Mesendoderm (in vitro differentiated cells): ENCODE results near the gene SRSF7.
A peak's percentile ranks its signal among the peaks of the same experiment; 100 is the strongest.
"Not testable (repeated sequence)": the region's sequence is repeated elsewhere in the genome, so short reads cannot be mapped to it uniquely, and the experiment has no call there.

Source experiments
- DNase-seq: peaks from one replicate; pipeline ENCODE4 v3.0.0; 2013
- H2AK5ac ChIP-seq: 2 replicates; pipeline ENCODE4 v1.6.1; 2013; ENCODE audit warnings: low read length, inconsistent platforms
- H2BK120ac ChIP-seq: 2 replicates; pipeline ENCODE4 v1.6.1; 2013; ENCODE audit warnings: low read depth, mild to moderate bottlenecking, low read length, moderate library complexity, mixed read lengths
- H2BK15ac ChIP-seq: replicated peaks from 2 replicates; pipeline ENCODE4 v1.6.1; 2013; ENCODE audit warnings: low read depth, mild to moderate bottlenecking, moderate library complexity
- H2BK5ac ChIP-seq: 2 replicates; pipeline ENCODE4 v1.6.1; 2013; ENCODE audit warnings: low read length, inconsistent platforms
- H3K18ac ChIP-seq: 2 replicates; pipeline ENCODE4 v1.6.1; 2013; ENCODE audit warnings: mild to moderate bottlenecking, low read length, mixed read lengths
- H3K23ac ChIP-seq: one replicate; pipeline ENCODE4 v1.6.1; 2013; ENCODE audit warnings: low read length
- H3K27ac ChIP-seq: 2 replicates; pipeline ENCODE4 v1.5.1; 2013; ENCODE audit warnings: low read depth, mild to moderate bottlenecking, inconsistent platforms, low read length, moderate library complexity
- H3K27me3 ChIP-seq: 2 replicates; pipeline ENCODE4 v1.6.1; 2013; ENCODE audit warnings: low read length, control low read depth, mild to moderate bottlenecking, inconsistent platforms; ENCODE audit not compliant: insufficient read depth, poor library complexity
- H3K36me3 ChIP-seq: 2 replicates; pipeline ENCODE4 v1.6.1; 2013; ENCODE audit warnings: low read length, inconsistent platforms; ENCODE audit not compliant: control insufficient read depth, insufficient read depth
- H3K4ac ChIP-seq: one replicate; pipeline ENCODE4 v1.6.1; 2013; ENCODE audit warnings: low read depth, mild to moderate bottlenecking, low read length, moderate library complexity
- H3K4me1 ChIP-seq: 2 replicates; pipeline ENCODE4 v1.6.1; 2013; ENCODE audit warnings: low read depth, low read length, inconsistent platforms; ENCODE audit not compliant: control insufficient read depth
- H3K4me2 ChIP-seq: 2 replicates; pipeline ENCODE4 v1.6.1; 2013; ENCODE audit warnings: low read length
- H3K4me3 ChIP-seq: 2 replicates; pipeline ENCODE4 v1.5.1; 2013; ENCODE audit warnings: mild to moderate bottlenecking, low read length
- H3K56ac ChIP-seq: one replicate; pipeline ENCODE4 v1.6.1; 2013; ENCODE audit warnings: low read length
- H3K79me1 ChIP-seq: 2 replicates; pipeline ENCODE4 v1.6.1; 2013; ENCODE audit warnings: low read length, inconsistent platforms
- H3K79me2 ChIP-seq: 2 replicates; pipeline ENCODE4 v1.6.1; 2013; ENCODE audit warnings: mild to moderate bottlenecking, low read length; ENCODE audit not compliant: control insufficient read depth, insufficient read depth
- H3K9ac ChIP-seq: 2 replicates; pipeline ENCODE4 v1.6.1; 2013; ENCODE audit warnings: low read length, inconsistent platforms
- H4K5ac ChIP-seq: one replicate; pipeline ENCODE4 v1.6.1; 2013; ENCODE audit warnings: low read length
- H4K8ac ChIP-seq: one replicate; pipeline ENCODE4 v1.6.1; 2013; ENCODE audit warnings: low read depth, mild to moderate bottlenecking, control low read depth, low read length, moderate library complexity
- WGBS: extraction: QIAGEN DNeasy Blood & Tissue Kit; methylation state at CpG from one replicate; pipeline ENCODE4 v1.1.7; 2013; ENCODE audit warnings: low lambda C conversion rate, missing lambda C conversion rate; ENCODE audit not compliant: insufficient coverage; ENCODE audit errors: extremely low coverage; 5-methylcytosine and 5-hydroxymethylcytosine counted together

SRSF7 gene

DNA sequence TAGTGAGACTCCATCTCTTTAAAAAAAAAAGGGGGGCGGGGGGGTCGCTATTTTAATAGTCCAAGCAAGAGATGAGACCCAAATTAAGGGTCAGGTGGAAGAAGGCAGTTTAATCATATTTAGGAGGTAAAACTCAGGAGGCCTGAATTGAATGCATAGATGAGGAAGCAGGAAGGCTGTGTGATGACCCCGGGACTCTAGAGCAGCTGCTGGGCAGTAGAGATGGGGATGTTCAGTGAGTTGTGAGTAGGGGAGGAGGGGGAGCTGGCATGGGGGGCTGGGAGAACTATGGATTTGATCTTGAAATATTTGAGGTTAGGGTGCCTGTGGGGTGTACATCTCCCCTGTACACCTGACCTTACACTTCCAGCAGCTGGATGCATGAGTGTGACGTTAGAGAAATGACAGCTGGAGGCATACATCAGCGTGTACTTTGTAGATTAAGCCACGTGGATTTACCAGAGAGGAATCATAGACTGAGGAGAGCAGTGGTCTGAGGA, 44.3 kb downstream of the SRSF7 start:
- H3K4me3 ChIP-seq: no peak overlapping the region

GRCh38 chr2:38704664-38705063, 46.5 kb downstream of the SRSF7 start:
- Histone ChIP-seq H3K9ac (no peak overlapping the region), H3K18ac (no peak overlapping the region), H3K79me2 (no peaks in the 10 kb centered on the region), H3K56ac (no peak overlapping the region), H3K4me3 (no peak overlapping the region), H4K8ac (no peak overlapping the region), H3K27me3 (no peaks in the 10 kb centered on the region), H2AK5ac (no peak overlapping the region), H3K4me2 (no peak overlapping the region), H2BK120ac (no peak overlapping the region), H3K27ac (no peak overlapping the region), H3K4ac (no peak overlapping the region), H3K4me1 (peaks cover 7% of the 10 kb centered on the region), H4K5ac (no peak overlapping the region), H3K23ac (no peak overlapping the region), H3K79me1 (no peaks in the 10 kb centered on the region), H3K36me3 (no peaks in the 10 kb centered on the region), H2BK5ac (no peak overlapping the region), H2BK15ac (no peak overlapping the region)
- no CpG with 5 or more reads among the region's 2 CpGs for WGBS
- no peak for DNase-seq

More for the DNA sequence above, 44.3 kb downstream of the SRSF7 start:
- H2BK15ac ChIP-seq: no peak overlapping the region
- no peak overlapping the region for H4K5ac ChIP-seq
- no peak overlapping the region for H3K9ac ChIP-seq
- no peak overlapping the region for H3K56ac ChIP-seq
- H3K27me3 ChIP-seq: no peaks in the 10 kb centered on the region
- H3K23ac ChIP-seq: no peak overlapping the region
- H3K79me1 ChIP-seq: no peaks in the 10 kb centered on the region
- H2AK5ac ChIP-seq: no peak overlapping the region
- peaks cover 1% of the 10 kb centered on the region for H3K36me3 ChIP-seq
- no peak overlapping the region for H4K8ac ChIP-seq
- peaks cover 11% of the 10 kb centered on the region for H3K4me1 ChIP-seq
- H3K4ac ChIP-seq: no peak overlapping the region
- no peak overlapping the region for H3K18ac ChIP-seq
- H2BK120ac ChIP-seq: no peak overlapping the region
- no peak overlapping the region for H3K27ac ChIP-seq
- H3K79me2 ChIP-seq: no peaks in the 10 kb centered on the region
- no peak overlapping the region for H3K4me2 ChIP-seq
- DNase-seq: no peak
- WGBS: no CpG with 5 or more reads among the region's 6 CpGs
- H2BK5ac ChIP-seq: no peak overlapping the region

GRCh38 chr2:38703336-38703735, 47.8 kb downstream of the SRSF7 start:
- H3K4me2 ChIP-seq, H2AK5ac ChIP-seq, H4K5ac ChIP-seq, H3K36me3 ChIP-seq, H3K18ac ChIP-seq, H3K4me3 ChIP-seq, H3K56ac ChIP-seq, H4K8ac ChIP-seq, H3K4me1 ChIP-seq, H3K23ac ChIP-seq, H3K9ac ChIP-seq, H2BK5ac ChIP-seq, H3K27me3 ChIP-seq, H3K79me1 ChIP-seq, H3K27ac ChIP-seq, H3K4ac ChIP-seq, H2BK15ac ChIP-seq, H2BK120ac ChIP-seq, DNase-seq, H3K79me2 ChIP-seq: not testable (repeated sequence)
- WGBS: no CpG with 5 or more reads among the region's 5 CpGs

DNA sequence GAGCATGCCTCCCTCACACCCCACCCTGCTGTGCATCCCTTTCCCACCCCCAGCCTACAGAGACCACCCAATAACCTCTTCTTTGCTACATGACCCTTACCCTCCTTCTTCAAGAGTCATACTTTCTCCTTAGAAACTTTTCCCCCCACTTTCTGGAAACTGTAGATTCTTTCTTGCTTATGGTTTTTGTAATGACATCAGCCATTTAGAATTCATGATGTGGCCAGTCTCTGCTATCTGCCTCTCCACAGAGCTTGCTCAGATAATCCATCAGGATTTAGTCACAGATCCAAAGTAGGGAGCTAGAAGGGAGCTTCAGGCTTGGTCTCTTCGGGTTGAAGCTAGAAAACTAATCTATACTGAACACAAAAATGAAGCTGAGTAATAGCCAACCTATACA, 48.7 kb downstream of the SRSF7 start:
- no peak overlapping the region for H3K9ac ChIP-seq
- no peaks in the 10 kb centered on the region for H3K79me1 ChIP-seq
- no peaks in the 10 kb centered on the region for H3K36me3 ChIP-seq
- H3K27me3 ChIP-seq: no peaks in the 10 kb centered on the region
- no peak overlapping the region for H2BK5ac ChIP-seq
- H3K4me2 ChIP-seq: no peak overlapping the region
- H3K79me2 ChIP-seq: no peaks in the 10 kb centered on the region
- H3K4me1 ChIP-seq: no peaks in the 10 kb centered on the region
- no peak overlapping the region for H2BK15ac ChIP-seq
- no peak overlapping the region for H2BK120ac ChIP-seq
- no peak overlapping the region for H3K18ac ChIP-seq
- WGBS: no CpG with 5 or more reads among the region's 1 CpG
- DNase-seq: peak; percentile 56
- no peak overlapping the region for H3K23ac ChIP-seq
- no peak overlapping the region for H2AK5ac ChIP-seq
- H4K5ac ChIP-seq: no peak overlapping the region
- H3K4me3 ChIP-seq: no peak overlapping the region
- H3K56ac ChIP-seq: no peak overlapping the region
- H4K8ac ChIP-seq: no peak overlapping the region
- no peak overlapping the region for H3K27ac ChIP-seq
- no peak overlapping the region for H3K4ac ChIP-seq

DNA sequence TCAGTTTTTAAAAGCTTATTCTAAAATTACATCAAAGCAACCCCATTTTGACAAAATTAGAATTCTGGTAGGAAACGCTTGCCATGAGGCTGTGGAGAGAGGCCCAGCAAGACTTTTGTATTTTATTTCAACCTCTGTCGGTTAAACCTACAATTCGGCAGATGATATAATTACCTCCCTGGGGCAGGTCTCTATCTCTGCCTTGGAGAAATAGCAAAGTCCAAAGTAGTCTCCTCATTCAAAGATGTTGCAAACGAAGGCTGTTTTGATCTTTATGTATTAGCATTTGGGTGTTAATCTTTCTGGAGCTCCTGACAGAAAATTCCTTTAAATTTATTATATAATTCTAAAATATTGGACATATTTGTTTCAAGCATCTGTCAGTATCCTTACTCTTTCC, 49.6 kb downstream of the SRSF7 start:
- Histone ChIP-seq H3K27ac (no peak overlapping the region), H2BK120ac (no peak overlapping the region)
- WGBS: no CpG with 5 or more reads among the region's 4 CpGs

GRCh38 chr2:38700881-38701458, 50.2 kb downstream of the SRSF7 start:
- Histone ChIP-seq H2BK15ac (no peak overlapping the region), H3K4me3 (no peak overlapping the region), H4K8ac (no peak overlapping the region), H3K4me2 (no peak overlapping the region), H3K27me3 (no peaks in the 10 kb centered on the region), H3K27ac (no peak overlapping the region), H3K56ac (no peak overlapping the region), H3K36me3 (no peaks in the 10 kb centered on the region), H3K79me1 (no peaks in the 10 kb centered on the region), H3K4me1 (no peaks in the 10 kb centered on the region), H3K79me2 (no peaks in the 10 kb centered on the region), H3K9ac (no peak overlapping the region), H2AK5ac (no peak overlapping the region), H3K23ac (no peak overlapping the region), H2BK120ac (no peak overlapping the region), H2BK5ac (no peak overlapping the region), H4K5ac (no peak overlapping the region), H3K18ac (no peak overlapping the region), H3K4ac (no peak overlapping the region)
- no peak for DNase-seq

More for the DNA sequence above, 49.6 kb downstream of the SRSF7 start:
- H4K5ac ChIP-seq: no peak overlapping the region
- no peak overlapping the region for H3K4me3 ChIP-seq
- no peaks in the 10 kb centered on the region for H3K79me2 ChIP-seq
- no peak overlapping the region for H3K23ac ChIP-seq
- no peak overlapping the region for H3K4me2 ChIP-seq
- H3K56ac ChIP-seq: no peak overlapping the region
- no peak overlapping the region for H2BK15ac ChIP-seq
- no peak overlapping the region for H2BK5ac ChIP-seq
- H3K9ac ChIP-seq: no peak overlapping the region
- no peaks in the 10 kb centered on the region for H3K4me1 ChIP-seq
- no peaks in the 10 kb centered on the region for H3K79me1 ChIP-seq
- H3K18ac ChIP-seq: no peak overlapping the region
- H2AK5ac ChIP-seq: no peak overlapping the region
- no peaks in the 10 kb centered on the region for H3K36me3 ChIP-seq
- no peak overlapping the region for H4K8ac ChIP-seq
- no peak overlapping the region for H3K4ac ChIP-seq
- no peaks in the 10 kb centered on the region for H3K27me3 ChIP-seq
- DNase-seq: no peak
